ENCODE data around the gene AOAH.

Gene AOAH

GRCh38 chr7:36570528-36571189 lies 153.6 kb downstream of the AOAH start:
- Histone ChIP-seq H3K4me3 (ENCODE audit: low read length) (no peak overlapping the region), H3K9me3 (ENCODE audit: control insufficient read depth, insufficient read depth, low read length) (no peaks in the 10 kb centered on the region), H3K79me2 (ENCODE audit: control insufficient read depth, low read length) (no peaks in the 10 kb centered on the region), H3K4me1 (ENCODE audit: control insufficient read depth, low read length) (no peaks in the 10 kb centered on the region), H3K27me3 (ENCODE audit: control insufficient read depth, low read length) (no peaks in the 10 kb centered on the region), H3K4me2 (ENCODE audit: low read length) (no peak overlapping the region), H3F3A (ENCODE audit: control insufficient read depth, insufficient read depth) (no peaks in the 10 kb centered on the region), H4K20me1 (ENCODE audit: control insufficient read depth, insufficient read depth, low read depth, low read length) (no peaks in the 10 kb centered on the region), H3K9me2 (replicated peaks; ENCODE audit: control insufficient read depth, low read length) (no peaks in the 10 kb centered on the region), H3K27ac (ENCODE audit: low read depth, low read length) (no peak overlapping the region), H3K36me3 (ENCODE audit: control insufficient read depth, low read length) (no peaks in the 10 kb centered on the region)
- TF ChIP-seq EZH2phosphoT487 (IDR thresholded peaks at IDR 0.05; ENCODE audit: borderline replicate concordance, low read length), result no peak
- no peak for TF ChIP-seq CTCF (IDR thresholded peaks at IDR 0.05; ENCODE audit: low read depth, low read length, poor library complexity, severe bottlenecking)

- Histone ChIP-seq H3K27ac (ENCODE audit: low read depth, low read length) (no peak overlapping the region), H3K4me1 (ENCODE audit: control insufficient read depth, low read length) (no peaks in the 10 kb centered on the region)
These were observed 155.8 kb downstream of the AOAH start for GRCh38 chr7:36568452-36568849.

GRCh38 chr7:36567699-36568451 lies 156.4 kb downstream of the AOAH start:
- no peaks in the 10 kb centered on the region for H4K20me1 ChIP-seq (ENCODE audit: control insufficient read depth, insufficient read depth, low read depth, low read length)
- H3K4me2 ChIP-seq (ENCODE audit: low read length), result no peak overlapping the region
- H3K79me2 ChIP-seq (ENCODE audit: control insufficient read depth, low read length), result no peaks in the 10 kb centered on the region
- H3K4me1 ChIP-seq (ENCODE audit: control insufficient read depth, low read length), result no peaks in the 10 kb centered on the region
- no peaks in the 10 kb centered on the region for H3K9me2 ChIP-seq (replicated peaks; ENCODE audit: control insufficient read depth, low read length)
- no peak overlapping the region for H3K4me3 ChIP-seq (ENCODE audit: low read length)
- no peaks in the 10 kb centered on the region for H3K36me3 ChIP-seq (ENCODE audit: control insufficient read depth, low read length)
- H3F3A ChIP-seq (ENCODE audit: control insufficient read depth, insufficient read depth), result no peaks in the 10 kb centered on the region
- H3K27ac ChIP-seq (ENCODE audit: low read depth, low read length), result no peak overlapping the region
- peaks cover 13% of the 10 kb centered on the region; the same call in 1 of the 2 replicates for H3K27me3 ChIP-seq (ENCODE audit: control insufficient read depth, low read length)
- TF ChIP-seq EZH2phosphoT487 (IDR thresholded peaks at IDR 0.05; ENCODE audit: borderline replicate concordance, low read length), result no peak
- TF ChIP-seq CTCF (IDR thresholded peaks at IDR 0.05; ENCODE audit: low read depth, low read length, poor library complexity, severe bottlenecking), result no peak
- no peaks in the 10 kb centered on the region for H3K9me3 ChIP-seq (ENCODE audit: control insufficient read depth, insufficient read depth, low read length)

More at GRCh38 chr7:36568452-36568849, 155.8 kb downstream of the AOAH start:
- Histone ChIP-seq H3K9me2 (replicated peaks; ENCODE audit: control insufficient read depth, low read length) (no peaks in the 10 kb centered on the region), H3K79me2 (ENCODE audit: control insufficient read depth, low read length) (no peaks in the 10 kb centered on the region), H3K9me3 (ENCODE audit: control insufficient read depth, insufficient read depth, low read length) (no peaks in the 10 kb centered on the region), H3K27me3 (ENCODE audit: control insufficient read depth, low read length) (peaks cover 9% of the 10 kb centered on the region; the same call in 1 of the 2 replicates), H3F3A (ENCODE audit: control insufficient read depth, insufficient read depth) (no peaks in the 10 kb centered on the region), H3K4me2 (ENCODE audit: low read length) (no peak overlapping the region), H3K36me3 (ENCODE audit: control insufficient read depth, low read length) (no peaks in the 10 kb centered on the region), H4K20me1 (ENCODE audit: control insufficient read depth, insufficient read depth, low read depth, low read length) (no peaks in the 10 kb centered on the region), H3K4me3 (ENCODE audit: low read length) (no peak overlapping the region)
- TF ChIP-seq EZH2phosphoT487 (IDR thresholded peaks at IDR 0.05; ENCODE audit: borderline replicate concordance, low read length), result no peak

Measured in DOHH2 (cell line).